Heart left ventricle (tissue), 16 donors: Measurements from ENCODE around the gene VAC14. TPM values are rescaled to one million over a fixed set of nuclear protein-coding genes. Genes with fewer than 3 reads are reported as not detected.

Experiments used
- ATAC-seq, 4 donors: fragments of 200-7000 bp; cut with Tn5 transposase; one replicate each; pipeline ENCODE4 v1.9.1; 2020 to 2022; ENCODE audit warnings: moderate library complexity in 4 of 4, mild to moderate bottlenecking in 3 of 4, moderate number of reproducible peaks in 1 of 4
- DNase-seq, 5 donors: peaks; one replicate each; pipeline ENCODE4 v3.0.0-alpha.2; 2020
- H3K27ac ChIP-seq, 12 donors: fragments of 200-600 bp; sonication (generic) in 4 of 12; one replicate each; pipeline versions ENCODE4 v1.5.0 to v1.8.0; 2016 to 2022; ENCODE audit warnings: mild to moderate bottlenecking in 2 of 12
- H3K27me3 ChIP-seq, 9 donors: fragments of 200-600 bp; sonication (generic) in 2 of 9; one replicate each; pipeline versions ENCODE4 v1.5.1 to v1.8.0; 2016 to 2022; ENCODE audit warnings: mild to moderate bottlenecking in 3 of 9
- H3K36me3 ChIP-seq, 9 donors: fragments of 200-600 bp; sonication (generic) in 2 of 9; one replicate each; pipeline versions ENCODE4 v1.5.0 to v1.8.0; 2018 to 2022; ENCODE audit warnings: mild to moderate bottlenecking in 2 of 9
- H3K4me1 ChIP-seq, 12 donors: fragments of 200-600 bp; sonication (generic) in 4 of 12; one replicate each; pipeline versions ENCODE4 v1.5.0 to v1.8.0; 2016 to 2022; ENCODE audit warnings: mild to moderate bottlenecking in 3 of 12
- H3K4me3 ChIP-seq, 12 donors: fragments of 200-600 bp; sonication (generic) in 4 of 12; one replicate each; pipeline versions ENCODE4 v1.5.0 to v1.8.0; 2017 to 2022; ENCODE audit warnings: mild to moderate bottlenecking in 9 of 12, moderate library complexity in 4 of 12
- H3K9me3 ChIP-seq, 12 donors: fragments of 200-600 bp; sonication (generic) in 4 of 12; one replicate each; pipeline versions ENCODE4 v1.5.0 to v1.8.0; 2016 to 2022; ENCODE audit warnings: mild to moderate bottlenecking in 1 of 12
- POLR2A ChIP-seq, 2 donors: fragments of 450-650 bp; IDR thresholded peaks; one replicate each; pipeline ENCODE4 v1.6.1; 2017; ENCODE audit warnings: antibody characterized with exemption in 2 of 2, mild to moderate bottlenecking in 2 of 2, moderate library complexity in 2 of 2
- WGBS, 4 donors: extraction: QIAGEN DNeasy Blood & Tissue Kit in 2 of 4; methylation state at CpG; one replicate each; pipeline versions ENCODE4 v1.1.5 to v1.1.7; 2013 to 2018; 5-methylcytosine and 5-hydroxymethylcytosine counted together
- intact Hi-C, 10 donors: fragments of 100-400 bp; cut with DNase I; formaldehyde crosslinking; loops; one replicate each; pipeline versions ENCODE4 v1.11.1 to v1.14.2; 2022
- polyA plus RNA-seq, 2 donors: library from polyadenylated mRNA; stranded (reverse); fragments of 200-250 nt; gene quantifications; one replicate each; pipeline ENCODE4 v1.2.3, GENCODE V29; 2013
- total RNA-seq, 9 donors: library from RNA; depleted of rRNA in 2 of 9; stranded (reverse); fragments of >200 nt in 2 of 9; fragmentation: NEBNext Ultra II Directional in 3 of 9; extraction: Animal tissue kit (Norgen Biotek cat#: 25700) in 3 of 9; gene quantifications; one replicate each; pipeline versions ENCODE4 v1.1.0 to v1.2.4, GENCODE V29; 2016 to 2023
- TF ChIP-seq, protein P1 (sequence below), 12 donors: fragments of 200-600 bp; sonication (generic) in 4 of 12; IDR thresholded peaks; one replicate each; pipeline versions ENCODE4 v1.5.0 to v1.8.0; 2018 to 2022; ENCODE audit warnings: antibody characterized with exemption in 12 of 12, mild to moderate bottlenecking in 5 of 12
- donor health status: ischemic (EF 13 %, LVEDD 7.1; RV severe dilation, severe dysfunction).
- donor health status: healthy with polysubstance abuse.
- donor health status: DM: no; HTN: yes; CAD: no.
- donor health status: DM: no; HTN: no; CAD: no.
- donor health status: ischemic (EF 25% LVEDD 6.9; RV normal size, moderate dysfunction).
- donor health status: ischemic (EF 25% LVEDD 5.7; RV mildly dilated, moderate dysfunction).
- donor health status: healthy.
- donor health status: DM: yes; HTN: yes; CAD: no.
- donor health status: ischemic (EF 35%, LVEDD 5.7; RV mildly dilated, moderate dysfunction).
- donor health status: nonischemic (EF 11% LVEDD 7.7; RV severe dilation, severe dysfunction).
- donor health status: DM: yes; HTN: yes; CAD: no.
- donor health status: PGD.
- donor health status: ischemic (EF 29% LVEDD 5.4; RV normal size, mild dysfunction).
- donor health status: nonischemic (EF 23%, LVEDD 6.1; RV moderate dilation, normal function).

Gene VAC14
- total and polyA plus RNA-seq, 11 donors: 13.9 to 48.0 (median 26.1) TPM

DNA sequence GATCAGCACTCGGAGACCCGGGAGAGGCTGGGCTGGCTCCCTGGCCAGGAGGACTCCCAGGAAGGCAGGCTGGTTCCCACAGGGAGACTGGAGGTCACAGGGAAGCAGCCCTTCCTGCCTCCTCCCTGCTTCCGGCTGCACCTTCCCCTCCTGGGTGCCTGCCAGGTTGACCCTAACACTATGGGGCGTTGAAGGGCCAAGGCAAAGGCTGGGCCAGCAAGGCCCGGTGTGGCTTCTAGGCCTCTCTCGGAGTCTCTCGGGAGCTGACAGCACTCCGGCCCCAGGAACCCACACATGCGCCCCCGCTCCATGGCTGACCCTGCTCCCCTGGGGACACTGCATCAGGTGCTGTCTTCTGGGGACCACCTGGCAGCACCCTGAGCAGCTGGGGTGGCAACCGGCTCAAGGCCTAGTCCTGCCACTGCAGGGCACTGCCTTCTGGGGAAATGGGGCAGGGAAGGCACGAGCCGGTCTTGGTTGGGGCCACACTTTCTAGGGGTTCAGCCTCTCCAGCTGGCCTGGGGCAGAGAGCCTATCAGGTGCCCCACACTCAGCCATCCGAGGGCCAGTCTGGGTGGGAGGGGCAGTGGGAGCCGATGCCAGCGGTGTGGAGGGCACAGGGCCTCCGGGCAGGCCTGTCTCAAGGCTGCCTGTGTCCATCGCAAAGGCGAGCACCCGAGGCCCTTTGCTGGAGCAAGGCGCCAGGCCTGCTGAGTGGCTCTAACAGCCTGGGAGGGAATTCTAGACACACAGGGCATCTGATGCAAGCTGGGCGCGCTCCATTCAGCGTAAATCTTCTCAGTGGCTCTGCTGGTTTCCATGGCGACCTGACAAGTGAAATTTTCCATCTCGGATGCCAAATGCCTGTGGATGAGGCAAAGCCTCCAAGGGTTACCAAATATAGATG lies 109.5 kb downstream of the VAC14 start:
- H3K9me3 ChIP-seq: no peaks in the 10 kb centered on the region
- peak; percentile 5 to 57 (median 38) for ATAC-seq
- WGBS, 4 donors: 53 to 71% (median 57%) methylated on average over 6 to 26 of the region's 26 CpGs
- no peak for TF ChIP-seq POLR2A (IDR thresholded peaks at IDR 0.05)
- TF ChIP-seq, protein P1, sequence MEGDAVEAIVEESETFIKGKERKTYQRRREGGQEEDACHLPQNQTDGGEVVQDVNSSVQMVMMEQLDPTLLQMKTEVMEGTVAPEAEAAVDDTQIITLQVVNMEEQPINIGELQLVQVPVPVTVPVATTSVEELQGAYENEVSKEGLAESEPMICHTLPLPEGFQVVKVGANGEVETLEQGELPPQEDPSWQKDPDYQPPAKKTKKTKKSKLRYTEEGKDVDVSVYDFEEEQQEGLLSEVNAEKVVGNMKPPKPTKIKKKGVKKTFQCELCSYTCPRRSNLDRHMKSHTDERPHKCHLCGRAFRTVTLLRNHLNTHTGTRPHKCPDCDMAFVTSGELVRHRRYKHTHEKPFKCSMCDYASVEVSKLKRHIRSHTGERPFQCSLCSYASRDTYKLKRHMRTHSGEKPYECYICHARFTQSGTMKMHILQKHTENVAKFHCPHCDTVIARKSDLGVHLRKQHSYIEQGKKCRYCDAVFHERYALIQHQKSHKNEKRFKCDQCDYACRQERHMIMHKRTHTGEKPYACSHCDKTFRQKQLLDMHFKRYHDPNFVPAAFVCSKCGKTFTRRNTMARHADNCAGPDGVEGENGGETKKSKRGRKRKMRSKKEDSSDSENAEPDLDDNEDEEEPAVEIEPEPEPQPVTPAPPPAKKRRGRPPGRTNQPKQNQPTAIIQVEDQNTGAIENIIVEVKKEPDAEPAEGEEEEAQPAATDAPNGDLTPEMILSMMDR (IDR thresholded peaks at IDR 0.05): no peak
- peak overlapping the region; percentile 72 to 98 (median 90) for H3K27ac ChIP-seq
- intact Hi-C loops: no loop called here
- H3K36me3 ChIP-seq: no peaks in the 10 kb centered on the region
- H3K27me3 ChIP-seq: peaks cover 0 to 2% (median 0%) of the 10 kb centered on the region in 9 donors
- H3K4me3 ChIP-seq: no peak overlapping the region
- peak; percentile 76 to 89 (median 85) for DNase-seq
- H3K4me1 ChIP-seq: peaks cover 10 to 99% (median 90%) of the 10 kb centered on the region in 12 donors

DNA sequence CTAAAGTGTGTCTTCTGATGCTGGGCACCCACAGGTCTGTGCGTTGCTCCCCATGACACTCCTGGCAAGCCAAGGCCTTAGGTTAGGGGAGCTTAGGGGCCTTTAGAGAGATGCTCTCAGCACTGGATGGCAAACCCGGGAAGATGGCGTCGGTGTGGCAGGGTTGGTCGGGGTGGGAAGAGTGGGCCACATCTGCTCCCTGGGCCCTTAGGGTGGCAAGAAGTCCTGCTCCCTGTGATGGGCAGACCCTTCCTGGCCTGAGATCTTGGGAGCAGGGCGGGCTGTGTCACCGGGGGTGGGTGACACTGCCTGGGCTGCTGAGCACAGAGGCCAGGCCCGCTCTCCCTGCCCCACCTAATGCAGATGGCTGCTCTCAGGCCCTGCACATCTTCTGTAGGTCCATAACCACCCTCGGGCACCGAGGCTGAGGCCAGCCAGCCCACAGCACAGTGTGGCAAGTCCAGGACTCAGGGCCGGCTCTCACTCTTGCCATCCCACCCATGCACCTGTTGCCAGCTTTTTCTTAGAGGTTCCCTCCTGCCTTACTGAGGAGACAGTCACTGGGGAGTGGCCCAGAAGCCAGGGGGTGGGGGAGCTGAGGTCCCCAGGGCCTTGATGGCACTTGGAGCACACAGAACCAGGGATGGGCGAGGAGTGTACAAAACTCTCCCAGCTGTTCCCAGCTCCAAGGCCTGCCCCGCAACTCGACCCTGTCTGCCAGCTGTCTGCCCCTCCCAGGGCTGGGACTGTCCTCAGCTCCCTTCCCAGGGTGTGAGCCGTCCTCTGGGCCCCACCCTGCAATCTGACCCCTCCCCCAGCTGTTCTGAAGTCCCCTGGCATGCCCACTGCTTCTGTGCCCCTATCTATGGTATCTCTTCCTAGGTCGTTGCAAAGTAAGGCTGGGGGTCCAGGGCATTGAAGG lies 110.7 kb downstream of the VAC14 start:
- Histone ChIP-seq H3K9me3 (no peaks in the 10 kb centered on the region), H3K4me1 (peaks cover 10 to 95% (median 81%) of the 10 kb centered on the region in 12 donors), H3K27me3 (peaks cover 0 to 2% (median 0%) of the 10 kb centered on the region in 9 donors), H3K27ac (peak overlapping the region in 11 of 12 donors; percentile 76 to 98 (median 91)), H3K4me3 (no peak overlapping the region), H3K36me3 (no peaks in the 10 kb centered on the region)
- 65 to 84% (median 81%) methylated on average over 9 to 16 of the region's 16 CpGs for WGBS, 4 donors
- intact Hi-C loops: loop anchor here in 1 of 10 donors (5.0 kb wide), 1 partner anchor 47 kb away; no protein-coding TSS in a partner anchor
- ATAC-seq (no peak), DNase-seq (peak in 3 of 5 donors; percentile 34 to 46 (median 44))
- no peak for TF ChIP-seq POLR2A (IDR thresholded peaks at IDR 0.05)
- TF ChIP-seq, protein P1 (IDR thresholded peaks at IDR 0.05): no peak

DNA sequence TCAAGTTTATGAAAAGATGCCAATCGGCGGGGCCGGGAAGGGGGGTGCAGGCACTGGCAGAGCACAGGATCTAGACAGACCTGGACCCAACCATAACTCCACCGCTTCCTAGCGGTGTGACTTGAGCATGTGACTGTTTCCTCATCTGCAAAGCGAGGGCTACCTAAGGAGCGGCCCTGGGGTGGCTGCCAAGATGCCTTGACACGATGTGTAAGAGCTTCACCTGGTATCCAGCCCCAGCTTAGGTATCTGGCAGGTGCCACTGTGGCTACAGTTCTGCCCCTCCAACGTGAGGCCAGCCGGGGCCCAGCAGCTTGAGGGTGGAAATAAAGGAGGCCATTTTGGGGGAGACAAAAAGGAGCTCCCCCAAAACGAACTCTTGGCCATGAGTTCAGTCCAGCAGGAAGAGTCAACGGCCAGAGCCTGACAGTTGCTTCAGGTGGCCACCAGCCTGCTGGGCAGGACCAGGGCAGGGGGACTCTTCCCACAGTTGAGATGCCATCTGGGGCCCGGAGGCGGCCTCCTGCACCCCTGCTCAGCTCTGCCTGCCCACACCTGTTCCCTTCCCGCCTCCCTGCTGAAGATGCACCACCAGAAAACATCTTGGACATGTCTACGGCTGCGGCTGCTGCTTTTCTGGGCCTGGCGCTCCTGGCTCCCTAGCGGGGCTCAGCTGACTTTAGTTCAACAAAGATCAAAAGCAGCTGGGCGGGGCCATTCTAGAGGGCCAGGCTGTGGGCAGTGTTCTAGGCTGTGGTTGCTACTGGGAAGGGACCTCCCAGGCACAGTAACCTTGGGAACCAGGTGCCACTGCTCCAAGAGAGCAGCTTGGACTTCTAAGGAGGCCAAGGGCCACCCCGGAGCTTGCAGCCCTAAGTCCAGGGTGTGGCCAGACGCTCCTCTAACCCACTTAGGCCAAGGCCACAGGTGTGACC lies 111.7 kb downstream of the VAC14 start:
- ATAC-seq (peak in 2 of 4 donors; percentile 15 to 21), DNase-seq (peak in 3 of 5 donors; percentile 59 to 77 (median 65))
- Histone ChIP-seq H3K27ac (peak overlapping the region; percentile 67 to 98 (median 90)), H3K36me3 (no peaks in the 10 kb centered on the region), H3K4me1 (peaks cover 10 to 95% (median 81%) of the 10 kb centered on the region in 12 donors), H3K27me3 (peaks cover 0 to 5% (median 0%) of the 10 kb centered on the region in 9 donors), H3K9me3 (no peaks in the 10 kb centered on the region), H3K4me3 (no peak overlapping the region)
- no peak for TF ChIP-seq POLR2A (IDR thresholded peaks at IDR 0.05)
- TF ChIP-seq, protein P1 (IDR thresholded peaks at IDR 0.05): no peak
- WGBS, 4 donors: 82 to 84% (median 82%) methylated on average over 21 to 22 of the region's 22 CpGs
- intact Hi-C loops: loop anchor here in 1 of 10 donors (5.0 kb wide), 1 partner anchor 48 kb away; no protein-coding TSS in a partner anchor
